GM18907 (cell line): ENCODE measurements around the gene TSPAN17.

ENCODE experiments used
- ATAC-seq: cut with Tn5 transposase; IDR thresholded peaks from one replicate; pipeline ENCODE4 v1.9.1; 2021; ENCODE audit warnings: mild to moderate bottlenecking, moderate library complexity; ENCODE audit not compliant: unreplicated experiment

TSPAN17 gene

GRCh38 chr5:176702671-176703641 lies 55.7 kb downstream of the TSPAN17 start:
- no peak for ATAC-seq

- no peak for ATAC-seq
Measured at GRCh38 chr5:176703857-176704256, 56.6 kb downstream of the TSPAN17 start.

- ATAC-seq = no peak
Measured at GRCh38 chr5:176704355-176704754, 57.1 kb downstream of the TSPAN17 start.

- ATAC-seq = no peak
Measured at GRCh38 chr5:176704817-176705216, 57.5 kb downstream of the TSPAN17 start.
